Measurements from ENCODE around the gene ATP1A1. TPM values are rescaled to one million over a fixed set of nuclear protein-coding genes. Genes with fewer than 3 reads are reported as not detected.

The ATP1A1 gene
- total RNA-seq, 1 experiment from 2014 or later, result 286 TPM

- Mint-ChIP-seq H3K4me1 (peaks cover 15% of the 10 kb centered on the region), H3K4me3 (no peak overlapping the region), H3K27me3 (ENCODE audit: low read depth) (peaks cover 6% of the 10 kb centered on the region), H3K9me3 (no peaks in the 10 kb centered on the region), H3K36me3 (no peaks in the 10 kb centered on the region), H3K27ac (no peak overlapping the region)
- no peak for TF ChIP-seq NR2C2 (CRISPR knock-in tag; IDR thresholded peaks at IDR 0.05)
- TF ChIP-seq CDX4 (CRISPR knock-in tag; IDR thresholded peaks at IDR 0.05; ENCODE audit: borderline replicate concordance), result no peak
- no peak for TF ChIP-seq IRF2 (CRISPR knock-in tag; IDR thresholded peaks at IDR 0.05; ENCODE audit: borderline replicate concordance, low read depth)
- TF ChIP-seq ZNF512 (CRISPR knock-in tag; IDR thresholded peaks at IDR 0.05; ENCODE audit: borderline replicate concordance), result no peak
- no peak for TF ChIP-seq ATF6 (CRISPR knock-in tag; IDR thresholded peaks at IDR 0.05)
- no peak for TF ChIP-seq NFATC4 (CRISPR knock-in tag; IDR thresholded peaks at IDR 0.05)
- TF ChIP-seq NFE2L1 (CRISPR knock-in tag; IDR thresholded peaks at IDR 0.05), result no peak
- TF ChIP-seq SMAD4 (CRISPR knock-in tag; IDR thresholded peaks at IDR 0.05), result no peak
- ChIA-PET CTCF (no interaction called here), POLR2A (no interaction called here)
- ATAC-seq (no peak), DNase-seq (ENCODE audit: low spot score) (no peak)
Observed at GRCh38 chr1:116331523-116331922, 41.5 kb upstream of the ATP1A1 start.

- DNase-seq (ENCODE audit: low spot score) (no peak), ATAC-seq (no peak)
- H3K4me1 Mint-ChIP-seq, result peaks cover 15% of the 10 kb centered on the region
- TF ChIP-seq AFF4 (CRISPR knock-in tag; IDR thresholded peaks at IDR 0.05; ENCODE audit: borderline replicate concordance), result no peak
- no peak for TF ChIP-seq IRF1 (CRISPR knock-in tag; IDR thresholded peaks at IDR 0.05)
- TF ChIP-seq ESRRA (CRISPR knock-in tag; IDR thresholded peaks at IDR 0.05; ENCODE audit: borderline replicate concordance), result no peak
- TF ChIP-seq CDX4 (CRISPR knock-in tag; IDR thresholded peaks at IDR 0.05; ENCODE audit: borderline replicate concordance), result no peak
- TF ChIP-seq ATF3 (CRISPR knock-in tag; conservative IDR thresholded peaks at IDR 0.05), result no peak
- no peak for TF ChIP-seq ZNF423 (CRISPR knock-in tag; IDR thresholded peaks at IDR 0.05)
- TF ChIP-seq TP53 (CRISPR knock-in tag; IDR thresholded peaks at IDR 0.05), result no peak
- no peak for TF ChIP-seq JAZF1 (CRISPR knock-in tag; IDR thresholded peaks at IDR 0.05)
- no peak for TF ChIP-seq ZNF671 (CRISPR knock-in tag; IDR thresholded peaks at IDR 0.05)
- no peak for TF ChIP-seq ETV6 (CRISPR knock-in tag; IDR thresholded peaks at IDR 0.05)
- TF ChIP-seq ZNF263 (CRISPR knock-in tag; IDR thresholded peaks at IDR 0.05; ENCODE audit: low read depth), result no peak
- no peak for TF ChIP-seq CBFB (CRISPR knock-in tag; IDR thresholded peaks at IDR 0.05; ENCODE audit: low read depth)
- TF ChIP-seq TEAD1 (CRISPR knock-in tag; IDR thresholded peaks at IDR 0.05), result no peak
- ChIA-PET CTCF (no interaction called here), POLR2A (no interaction called here)
- H3K27ac Mint-ChIP-seq, result no peak overlapping the region
- peaks cover 4% of the 10 kb centered on the region for H3K9me3 Mint-ChIP-seq
- no peak overlapping the region for H3K4me3 Mint-ChIP-seq
- no peaks in the 10 kb centered on the region for H3K36me3 Mint-ChIP-seq
- peaks cover 6% of the 10 kb centered on the region for H3K27me3 Mint-ChIP-seq (ENCODE audit: low read depth)
Observed at GRCh38 chr1:116332451-116332850, 40.6 kb upstream of the ATP1A1 start.
